GM10266 (cell line): ENCODE measurements around the gene ZNF536.

Experiments used
- DNase-seq: peaks from one replicate; pipeline ENCODE4 v3.0.0; 2012; ENCODE audit errors: extremely low spot score
- TF ChIP-seq, protein P1 (sequence below): IDR thresholded peaks from 2 replicates; pipeline ENCODE4 v1.5.1; 2012; ENCODE audit warnings: mild to moderate bottlenecking, low read depth; ENCODE audit not compliant: control insufficient read depth, insufficient read depth; ENCODE audit errors: missing control alignments

The ZNF536 gene

DNA sequence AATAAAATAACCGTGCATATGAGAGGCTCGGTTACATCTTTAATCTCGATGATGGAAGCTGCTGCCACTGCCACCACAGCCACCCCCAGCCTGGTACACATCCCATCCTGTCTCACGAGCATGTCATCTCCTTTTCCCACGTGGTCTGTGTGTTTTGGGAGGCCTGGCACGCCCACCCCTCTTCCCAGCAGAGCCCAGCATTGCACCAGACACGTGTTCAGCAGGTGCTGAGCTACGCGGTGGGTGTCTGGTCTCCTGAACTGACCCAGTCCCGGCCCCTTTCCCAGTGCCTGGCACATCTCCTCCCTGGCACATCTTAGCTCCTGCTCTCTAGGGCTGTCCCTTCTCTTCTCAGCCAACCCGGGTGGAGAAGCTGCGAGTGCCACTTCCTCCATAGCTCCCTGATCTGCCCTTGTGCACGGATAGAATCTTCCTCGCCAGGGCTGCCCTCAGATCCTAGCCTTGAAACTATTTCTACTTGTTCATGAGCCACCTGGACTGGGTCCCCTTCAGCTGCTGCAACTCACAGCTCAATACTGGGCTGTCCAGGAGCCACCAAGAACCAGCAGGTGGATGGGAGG, 36.8 kb upstream of the ZNF536 start:
- TF ChIP-seq, protein P1, sequence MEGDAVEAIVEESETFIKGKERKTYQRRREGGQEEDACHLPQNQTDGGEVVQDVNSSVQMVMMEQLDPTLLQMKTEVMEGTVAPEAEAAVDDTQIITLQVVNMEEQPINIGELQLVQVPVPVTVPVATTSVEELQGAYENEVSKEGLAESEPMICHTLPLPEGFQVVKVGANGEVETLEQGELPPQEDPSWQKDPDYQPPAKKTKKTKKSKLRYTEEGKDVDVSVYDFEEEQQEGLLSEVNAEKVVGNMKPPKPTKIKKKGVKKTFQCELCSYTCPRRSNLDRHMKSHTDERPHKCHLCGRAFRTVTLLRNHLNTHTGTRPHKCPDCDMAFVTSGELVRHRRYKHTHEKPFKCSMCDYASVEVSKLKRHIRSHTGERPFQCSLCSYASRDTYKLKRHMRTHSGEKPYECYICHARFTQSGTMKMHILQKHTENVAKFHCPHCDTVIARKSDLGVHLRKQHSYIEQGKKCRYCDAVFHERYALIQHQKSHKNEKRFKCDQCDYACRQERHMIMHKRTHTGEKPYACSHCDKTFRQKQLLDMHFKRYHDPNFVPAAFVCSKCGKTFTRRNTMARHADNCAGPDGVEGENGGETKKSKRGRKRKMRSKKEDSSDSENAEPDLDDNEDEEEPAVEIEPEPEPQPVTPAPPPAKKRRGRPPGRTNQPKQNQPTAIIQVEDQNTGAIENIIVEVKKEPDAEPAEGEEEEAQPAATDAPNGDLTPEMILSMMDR: no peak

DNA sequence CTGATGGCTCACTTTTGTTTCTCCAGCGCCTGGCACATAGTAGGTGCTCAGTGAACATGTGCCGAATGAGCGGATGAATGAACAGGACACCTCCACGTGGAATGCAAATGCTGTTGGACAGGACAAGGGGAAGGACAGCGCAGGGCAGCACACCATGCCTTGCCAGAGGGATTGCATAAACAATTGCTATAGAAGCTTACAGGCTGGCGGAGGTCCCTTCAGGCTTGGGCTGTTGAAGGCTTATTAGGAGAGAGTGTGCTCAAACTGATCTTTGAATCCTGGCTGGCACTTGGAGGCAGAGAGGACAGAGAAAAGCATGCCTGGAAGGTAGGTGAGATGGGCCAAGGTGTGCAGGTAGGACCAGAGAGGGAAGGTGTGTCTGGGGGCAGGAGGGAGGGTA, 35.9 kb upstream of the ZNF536 start:
- TF ChIP-seq, protein P1: no peak
- no peak for DNase-seq

More for the DNA sequence above, 36.8 kb upstream of the ZNF536 start:
- DNase-seq: no peak

DNA sequence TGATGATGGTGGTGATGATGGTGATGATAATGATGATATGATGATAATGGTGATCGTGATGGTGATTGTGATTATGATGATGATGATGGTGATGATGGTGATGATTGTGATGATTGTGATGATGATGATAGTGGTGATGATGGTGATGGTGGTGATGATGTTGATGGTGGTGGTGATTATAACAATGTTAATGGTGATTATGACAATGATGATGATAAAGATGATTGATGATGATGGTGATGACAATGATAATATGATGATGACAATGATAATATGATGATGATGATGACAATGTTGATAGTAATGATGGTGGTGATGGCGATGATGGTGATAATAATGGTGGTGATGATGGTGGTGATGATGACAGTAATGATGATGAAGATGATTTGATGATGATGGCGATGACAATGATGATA, 34.1 kb upstream of the ZNF536 start:
- TF ChIP-seq, protein P1: no peak

DNA sequence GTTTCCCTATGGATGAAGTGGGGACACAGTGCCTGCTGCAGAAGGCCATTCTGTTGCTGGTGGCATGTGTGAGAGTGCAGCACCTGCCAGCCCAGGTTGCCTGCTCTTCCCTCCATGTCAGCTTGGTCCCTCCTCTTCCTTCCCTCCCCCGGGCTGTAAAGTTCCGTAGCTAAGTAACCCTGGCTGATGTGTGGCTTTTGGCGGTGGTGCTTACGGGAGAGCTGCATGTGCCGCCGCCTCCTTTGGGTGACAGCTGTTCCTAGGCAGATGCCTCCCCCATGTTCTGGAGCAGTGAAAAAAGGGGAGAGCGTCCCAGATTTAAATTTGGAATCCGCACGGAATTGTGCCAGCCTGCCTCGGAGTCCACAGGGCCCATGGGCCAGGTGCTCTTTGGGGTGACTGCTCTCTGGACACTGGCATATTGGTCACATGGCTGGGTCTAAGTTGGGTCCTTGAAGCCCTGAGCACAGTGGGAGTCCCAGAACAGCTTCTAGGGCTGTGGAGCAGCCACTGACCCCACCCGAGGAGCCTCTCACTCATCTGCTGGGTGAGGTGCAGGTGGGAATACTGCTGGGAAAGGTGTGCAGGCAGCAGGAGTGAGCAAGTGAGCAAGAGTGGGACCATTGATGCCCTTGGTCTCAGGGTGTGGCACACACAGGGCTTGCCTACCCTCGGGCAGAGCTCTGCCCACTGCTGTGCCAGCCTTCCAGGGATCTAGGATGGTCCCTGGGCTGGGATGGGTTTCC, 33.1 kb upstream of the ZNF536 start:
- no peak for DNase-seq
- TF ChIP-seq, protein P1: no peak

More for the DNA sequence above, 34.1 kb upstream of the ZNF536 start:
- no peak for DNase-seq

DNA sequence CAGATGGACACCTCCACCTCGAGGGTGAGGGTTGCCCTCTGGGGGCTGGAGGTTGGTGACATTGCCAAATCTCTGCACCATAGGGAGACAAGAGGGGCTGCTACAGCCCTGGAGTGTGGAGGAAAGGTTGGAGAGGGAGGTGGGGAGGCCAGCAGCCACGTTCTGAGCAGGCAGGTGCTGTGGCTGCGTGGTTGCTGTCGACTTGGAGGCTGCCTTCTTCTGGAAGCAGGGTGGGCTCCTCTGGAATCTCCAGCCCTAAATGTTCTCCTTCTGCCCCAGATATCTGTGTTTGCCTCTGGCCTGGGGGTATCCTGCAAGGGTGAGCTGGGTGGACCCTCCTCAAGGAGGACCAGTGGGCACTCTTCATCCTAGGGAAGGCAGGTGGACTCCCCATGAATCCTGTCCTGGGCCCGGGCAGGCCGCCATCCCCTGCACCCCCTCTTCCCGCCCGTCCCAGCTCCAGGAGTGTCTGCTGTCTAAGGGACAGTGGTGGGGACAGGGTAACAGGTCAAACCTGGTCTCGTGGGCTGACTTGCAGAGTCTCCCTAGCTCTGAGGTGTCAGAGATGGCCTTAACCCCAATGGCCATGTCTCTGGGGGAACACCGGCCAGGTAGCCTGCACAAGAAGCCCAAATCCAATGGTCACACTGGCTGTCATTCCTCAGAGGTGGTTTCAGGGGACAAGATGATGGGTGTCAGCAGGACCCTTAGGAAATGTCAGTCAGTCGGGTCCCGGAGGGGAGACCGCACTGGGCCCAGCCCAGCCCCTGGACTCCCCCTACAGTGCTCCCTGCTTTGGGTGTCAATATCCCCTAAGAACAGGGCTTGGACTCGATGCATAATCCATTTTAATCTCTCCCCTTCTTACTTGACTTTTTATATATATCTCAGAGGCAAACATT, 32.3 kb upstream of the ZNF536 start:
- TF ChIP-seq, protein P1: no peak

DNA sequence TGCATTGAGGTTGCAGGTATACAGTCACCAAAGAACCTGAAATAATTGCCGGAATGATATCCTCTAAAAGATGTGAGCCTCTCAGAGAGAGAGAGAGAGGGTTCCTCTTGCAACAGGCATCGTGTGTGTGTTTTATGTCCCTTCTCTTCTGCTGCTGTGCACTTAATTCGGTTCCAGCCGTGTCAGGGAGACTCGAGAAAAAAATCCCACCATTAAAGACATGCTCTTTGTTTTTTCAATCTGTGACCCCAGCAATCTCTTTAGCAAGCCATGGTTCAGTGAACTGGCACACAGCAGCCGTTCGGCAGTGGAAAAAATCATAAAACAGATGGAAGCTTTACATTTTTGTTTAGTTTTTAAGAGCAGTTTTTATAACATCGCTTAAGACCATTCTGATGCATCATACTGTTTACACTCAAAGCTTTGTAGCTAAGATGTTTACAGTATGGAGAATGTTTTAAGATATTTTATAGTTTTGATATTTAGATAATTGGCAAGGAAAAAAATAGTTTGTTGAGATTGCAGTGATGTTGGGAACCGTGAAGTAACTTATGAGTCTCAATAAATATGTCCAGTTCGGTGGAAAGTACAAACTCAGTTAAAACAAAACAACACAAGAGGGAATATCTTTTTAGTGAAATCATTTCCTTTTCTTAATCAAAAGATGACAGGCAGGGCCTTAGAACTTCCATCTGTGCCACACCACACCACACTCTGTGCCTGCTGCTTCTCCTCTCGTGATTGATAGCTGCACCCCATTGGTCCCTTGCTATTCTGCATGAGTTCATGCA, 31.2 kb upstream of the ZNF536 start:
- DNase-seq: no peak
- TF ChIP-seq, protein P1: no peak

More for the DNA sequence above, 32.3 kb upstream of the ZNF536 start:
- no peak for DNase-seq
